Stimulated activated naive CD8-positive, alpha-beta T cell treated with anti-CD3 and anti-CD28 coated beads, Interleukin-15, amount 100 ng/mL, for 72 hours (primary cell): ENCODE results near the gene BRD9.

Source experiments
- ATAC-seq: fragments of 150-1000 bp; cut with Tn5 transposase; 2 replicates; pipeline ENCODE4 v1.10.0; 2021; ENCODE audit warnings: mild to moderate bottlenecking, moderate library complexity
- DNase-seq, 2 donors: peaks; one replicate each; pipeline ENCODE4 v3.0.0; 2021 to 2022
- H3K27ac Mint-ChIP-seq, 2 donors: one replicate each; pipeline ENCODE4 v1.8.0; 2022; ENCODE audit warnings: mild to moderate bottlenecking in 2 of 2, mixed read lengths in 2 of 2, moderate library complexity in 2 of 2
- H3K27me3 Mint-ChIP-seq: one replicate; pipeline ENCODE4 v1.8.0; 2022; ENCODE audit warnings: mixed read lengths
- H3K4me1 Mint-ChIP-seq: one replicate; pipeline ENCODE4 v1.8.0; 2022; ENCODE audit warnings: mild to moderate bottlenecking, mixed read lengths
- H3K4me3 Mint-ChIP-seq, 2 donors: one replicate each; pipeline ENCODE4 v1.8.0; 2022; ENCODE audit warnings: mild to moderate bottlenecking in 2 of 2, mixed read lengths in 2 of 2, moderate library complexity in 1 of 2
- H3K9me3 Mint-ChIP-seq, 2 donors: one replicate each; pipeline ENCODE4 v1.8.0; 2022; ENCODE audit warnings: mixed read lengths in 2 of 2

The BRD9 gene

DNA sequence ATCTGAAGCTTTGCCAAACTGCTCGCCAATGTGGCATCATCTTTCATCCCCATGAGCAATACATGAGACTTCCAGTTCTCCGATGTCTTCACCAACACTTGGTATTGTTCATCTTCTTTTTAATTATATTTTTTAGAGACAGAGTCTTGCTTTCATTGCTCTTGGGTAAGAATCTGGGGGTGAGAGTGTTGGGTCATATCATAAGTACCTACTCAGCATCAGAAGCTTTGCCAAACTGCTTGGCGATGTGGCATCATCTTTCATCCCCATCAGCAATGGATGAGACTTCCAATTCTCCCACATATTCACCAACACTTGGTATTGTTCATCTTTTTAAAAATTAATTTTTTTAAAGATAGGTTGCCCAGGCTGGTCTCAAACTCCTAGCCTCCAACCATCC is 77.2 kb downstream of the BRD9 start:
- no peaks in the 10 kb centered on the region for H3K4me1 Mint-ChIP-seq
- no peak overlapping the region for H3K4me3 Mint-ChIP-seq
- no peak for ATAC-seq
- no peak for DNase-seq
- no peak overlapping the region for H3K27ac Mint-ChIP-seq
- no peaks in the 10 kb centered on the region for H3K9me3 Mint-ChIP-seq
- no peaks in the 10 kb centered on the region for H3K27me3 Mint-ChIP-seq
